ENCODE results near the gene NEUROG2. TPM values are rescaled to one million over a fixed set of nuclear protein-coding genes. Genes with fewer than 3 reads are reported as not detected.

NEUROG2 gene
- total and polyA plus RNA-seq, 2 of the 4 experiments (the other 2 are of a cell fraction) = not detected

- Histone ChIP-seq H4K8ac (ENCODE audit: low read depth in 2 of 2, low read length in 2 of 2) (no peak overlapping the region), H3K18ac (ENCODE audit: low read depth, low read length) (no peak overlapping the region), H3K56ac (ENCODE audit: extremely low read depth, insufficient read depth, low read length) (no peak overlapping the region), H3K9me3 (ENCODE audit: control insufficient read depth, insufficient read depth, low read length) (0 out of 2 replicates have a peak, but pooled peaks cover 3% of the 10 kb centered on the region), H3K27me3 (ENCODE audit: control insufficient read depth, insufficient read depth, low read length) (no peaks in the 10 kb centered on the region), H3K4me3 (ENCODE audit: insufficient read depth, low read depth, low read length) (no peak overlapping the region), H3K4me1 (ENCODE audit: control insufficient read depth, insufficient read depth, low read length) (no peaks in the 10 kb centered on the region), H4K91ac (ENCODE audit: insufficient read depth, low read depth, low read length) (no peak overlapping the region), H3K9ac (ENCODE audit: low read depth, low read length) (no peak overlapping the region), H3K14ac (replicated peaks; ENCODE audit: low read depth, low read length) (no peak overlapping the region), H3K27ac (ENCODE audit: insufficient read depth, low read length) (no peak overlapping the region), H2BK5ac (ENCODE audit: low read depth, low read length, poor library complexity, severe bottlenecking) (no peak overlapping the region), H3K9me1 (ENCODE audit: insufficient read depth, low read length) (no peaks in the 10 kb centered on the region), H2AK5ac (ENCODE audit: low read depth, low read length) (no peak overlapping the region), H4K5ac (ENCODE audit: low read depth, low read length) (no peak overlapping the region), H3K79me1 (ENCODE audit: low read depth in 1 of 2, low read length in 2 of 2) (no peaks in the 10 kb centered on the region), H3K4me2 (ENCODE audit: low read depth, low read length) (no peak overlapping the region), H2AFZ (replicated peaks; ENCODE audit: low read length, poor library complexity) (no peak overlapping the region), H2AK9ac (replicated peaks; ENCODE audit: low read depth, low read length, poor library complexity) (no peak overlapping the region), H4K20me1 (ENCODE audit: insufficient read depth, low read length) (no peaks in the 10 kb centered on the region), H3K4ac (ENCODE audit: low read depth, low read length) (no peak overlapping the region), H2BK120ac (ENCODE audit: low read depth, low read length) (no peak overlapping the region), H2BK15ac (ENCODE audit: low read depth, low read length) (no peak overlapping the region), H2BK20ac (ENCODE audit: low read depth, low read length) (no peak overlapping the region), H3K23ac (ENCODE audit: low read depth, low read length) (no peak overlapping the region), H3K36me3 (ENCODE audit: control insufficient read depth, insufficient read depth, low read length) (no peaks in the 10 kb centered on the region)
- intact Hi-C loops (cut with micrococcal nuclease) = no loop called here
- ATAC-seq (ENCODE audit: low read depth) = no peak
- ChIA-PET CTCF (no interaction called here), POLR2A (ENCODE audit: unreplicated experiment) (no interaction called here)
- no peak for TF ChIP-seq CEBPB (IDR thresholded peaks at IDR 0.05; ENCODE audit: low read depth, low read length)
- TF ChIP-seq RAD21 (IDR thresholded peaks at IDR 0.05; ENCODE audit: low read length) = no peak
- no peak for TF ChIP-seq MAZ (IDR thresholded peaks at IDR 0.05; ENCODE audit: borderline replicate concordance, low read depth, low read length)
- TF ChIP-seq USF2 (IDR thresholded peaks at IDR 0.05; ENCODE audit: low read depth, low read length) = no peak
- TF ChIP-seq NFE2L2 (IDR thresholded peaks at IDR 0.05; ENCODE audit: low read depth, low read length) = no peak
- TF ChIP-seq FOS (IDR thresholded peaks at IDR 0.05; ENCODE audit: low read depth, low read length) = no peak
- no peak for TF ChIP-seq BHLHE40 (IDR thresholded peaks at IDR 0.05; ENCODE audit: low read depth, low read length)
- no peak for TF ChIP-seq RCOR1 (IDR thresholded peaks at IDR 0.05; ENCODE audit: insufficient replicate concordance, low read length)
- TF ChIP-seq POLR2A (IDR thresholded peaks at IDR 0.05; ENCODE audit: low read depth, low read length) = no peak
- 100% methylated on average over 1 of the region's 5 CpGs; no CpG with 5 or more reads in 1 of the 2 experiments for WGBS, 2 experiments (ENCODE audit: extremely low coverage in 2 of 2, insufficient read length in 1 of 2)
- dilution Hi-C loops (cut with HindIII; ENCODE audit: low sequenced_read_pairs, unreplicated experiment) = no loop called here
- BruUV-seq (replicated peaks) = no TSS peak
- DNase-seq = no peak
- in situ Hi-C loops (cut with MboI; ENCODE audit: low sequenced_read_pairs) = no loop called here
These were observed 30.1 kb downstream of the NEUROG2 start for GRCh38 chr4:112485930-112486329.

All from IMR-90 (cell line).